GM18526 (cell line): ENCODE data around the gene CACNG3.

Experiments
- POLR2A ChIP-seq: IDR thresholded peaks from 3 replicates; pipeline ENCODE4 v1.6.1; 2011; ENCODE audit not compliant: insufficient read length; ENCODE audit errors: extremely low read depth

CACNG3 gene

DNA sequence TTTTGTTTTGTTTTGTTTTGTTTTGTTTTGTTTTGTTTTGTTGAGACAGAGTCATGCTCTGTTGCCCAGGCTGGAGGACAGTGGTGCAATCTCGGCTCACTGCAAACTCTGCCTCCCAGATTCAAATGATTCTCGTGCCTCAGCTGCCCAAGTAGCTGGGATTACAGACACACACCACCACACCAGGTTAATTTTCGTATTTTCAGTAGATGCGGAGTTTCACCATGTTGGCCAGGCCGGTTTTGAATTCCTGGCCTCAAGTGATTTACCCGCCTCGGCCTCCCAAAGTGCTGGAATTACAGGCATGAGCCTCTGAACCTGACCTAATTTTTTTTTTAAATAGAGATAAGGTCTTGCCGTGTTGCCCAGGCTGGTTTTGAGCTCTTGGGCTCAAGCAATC is 46.5 kb downstream of the CACNG3 start:
- TF ChIP-seq POLR2A: no peak

DNA sequence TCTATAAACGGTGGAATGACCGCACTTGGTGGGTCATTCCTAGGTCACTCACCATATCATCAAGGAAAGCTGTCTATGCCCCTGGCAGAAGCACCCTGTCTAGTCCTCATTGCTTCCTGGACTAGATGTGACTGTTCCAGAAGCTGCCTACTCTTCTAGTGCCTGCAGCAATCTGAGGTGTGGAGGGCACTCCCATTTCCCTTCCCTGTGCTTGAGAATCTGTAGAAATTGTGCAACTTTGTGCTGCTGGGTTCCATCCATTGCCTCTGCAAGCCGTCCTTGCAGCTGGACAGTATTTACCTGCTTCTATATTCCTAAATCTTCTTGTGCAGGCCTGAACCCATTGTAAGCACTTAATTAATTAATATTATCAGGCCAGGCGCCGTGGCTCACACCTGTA is 52.1 kb downstream of the CACNG3 start:
- no peak for TF ChIP-seq POLR2A

DNA sequence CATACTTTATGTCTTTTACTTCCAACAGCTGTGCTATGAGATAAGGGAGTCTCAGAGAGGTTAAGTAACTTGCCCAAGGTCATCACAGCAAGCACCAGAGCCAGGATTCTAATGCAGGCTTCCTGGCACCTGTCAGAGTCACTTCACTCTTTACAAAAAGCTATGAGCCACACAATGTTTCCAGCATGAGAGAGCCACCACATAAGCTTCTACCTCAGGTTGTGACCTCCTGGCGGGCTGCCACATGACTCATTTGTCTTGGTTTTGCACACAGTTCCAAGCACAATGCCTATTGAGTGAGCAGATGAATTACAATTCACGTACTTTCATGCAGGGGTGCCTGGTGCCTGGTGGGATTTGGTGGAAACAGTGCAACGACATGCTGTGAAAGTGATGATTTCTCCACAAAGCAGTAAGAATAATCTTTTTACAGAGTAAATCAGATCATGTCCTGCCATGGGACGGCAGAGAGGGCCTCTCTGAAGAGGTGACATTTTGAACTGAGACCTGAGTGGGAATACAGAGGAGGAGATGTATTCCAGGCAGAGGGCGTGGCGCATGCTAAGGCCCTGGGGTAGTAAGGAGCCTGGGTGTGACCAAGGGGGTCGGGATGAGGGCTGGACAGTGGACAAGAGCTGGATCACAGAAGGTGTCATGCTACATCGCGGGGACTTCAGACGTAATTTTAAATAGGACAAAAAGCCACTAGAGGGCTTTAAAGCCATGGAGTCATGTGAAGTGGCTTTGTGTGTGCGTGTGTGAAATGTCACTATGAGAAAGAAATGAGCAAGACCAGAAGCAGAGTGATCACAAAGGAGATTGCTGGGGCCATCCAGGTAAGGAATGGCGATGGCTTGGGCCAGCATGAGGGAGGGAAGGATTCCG is 53.4 kb downstream of the CACNG3 start:
- no peak for TF ChIP-seq POLR2A

DNA sequence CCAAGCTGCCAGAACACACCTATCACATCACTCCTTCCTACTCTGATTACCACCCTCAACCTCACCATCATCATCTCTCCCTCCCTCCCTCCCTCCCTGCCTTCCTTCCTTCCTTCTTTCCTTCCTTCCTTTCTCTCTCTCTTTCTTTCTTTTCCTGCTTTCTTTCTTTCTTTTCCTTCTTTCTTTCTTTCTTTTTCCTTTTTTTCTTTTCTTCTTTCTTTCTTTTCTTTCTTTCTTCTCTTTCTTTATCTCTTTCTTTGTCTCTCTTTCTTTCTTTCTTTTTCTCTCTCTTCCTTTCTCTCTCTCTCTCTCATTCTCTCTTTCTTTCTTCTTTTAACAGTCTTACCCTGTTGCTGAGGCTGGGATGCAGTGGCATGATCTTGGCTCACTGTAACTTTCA is 59.2 kb downstream of the CACNG3 start:
- TF ChIP-seq POLR2A: no peak

DNA sequence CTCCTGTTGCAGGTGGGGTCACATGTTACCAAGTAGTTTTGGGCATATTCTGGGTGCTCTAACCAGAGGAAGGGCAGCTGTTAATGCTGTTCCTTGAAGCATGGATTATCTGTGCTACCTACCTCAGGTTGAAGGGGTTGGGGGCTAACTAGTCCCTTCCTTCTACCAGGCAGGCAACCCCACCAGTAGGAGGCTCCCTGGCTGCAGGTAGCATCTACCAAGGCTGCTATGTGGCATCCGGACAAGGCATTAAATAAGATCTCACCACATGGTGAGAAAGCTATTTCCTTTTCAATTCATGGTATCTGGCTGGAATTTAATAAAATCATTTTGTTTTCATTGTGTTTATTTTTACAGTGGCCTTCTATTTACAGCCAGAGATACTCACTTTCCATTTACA is 62.5 kb downstream of the CACNG3 start:
- no peak for TF ChIP-seq POLR2A

DNA sequence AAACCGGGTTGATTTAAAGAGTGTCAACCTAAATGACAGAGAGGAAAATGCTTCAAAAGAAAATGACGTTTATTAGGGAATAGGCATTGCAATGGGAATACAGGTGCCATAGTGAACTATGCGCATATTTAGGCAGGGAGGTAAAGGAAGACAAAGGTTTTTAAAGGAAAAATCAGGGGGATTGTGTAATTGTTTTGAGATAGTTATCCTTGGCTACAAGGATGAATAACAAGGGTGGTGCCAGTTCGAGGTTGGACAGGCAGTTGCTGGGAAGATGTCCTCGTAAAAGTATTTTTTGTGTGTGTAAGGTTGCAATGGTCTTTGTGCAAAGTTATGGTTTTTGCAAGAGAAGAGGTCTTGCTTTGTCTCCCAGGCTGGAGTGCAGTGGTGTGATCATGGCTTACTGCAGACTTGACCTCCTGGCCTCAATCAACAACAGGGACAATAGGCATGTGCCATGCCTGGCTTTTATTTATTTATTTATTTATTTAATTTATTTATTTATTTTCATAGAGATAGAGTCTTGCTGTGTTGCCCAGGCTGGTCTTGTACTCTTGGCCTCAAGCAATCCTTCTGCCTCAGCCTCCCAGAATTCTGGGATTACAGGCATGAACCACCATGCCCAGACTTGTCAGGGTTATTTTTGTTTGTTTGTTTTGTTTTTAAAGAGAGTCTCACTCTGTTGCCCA is 63.1 kb downstream of the CACNG3 start:
- TF ChIP-seq POLR2A: no peak

DNA sequence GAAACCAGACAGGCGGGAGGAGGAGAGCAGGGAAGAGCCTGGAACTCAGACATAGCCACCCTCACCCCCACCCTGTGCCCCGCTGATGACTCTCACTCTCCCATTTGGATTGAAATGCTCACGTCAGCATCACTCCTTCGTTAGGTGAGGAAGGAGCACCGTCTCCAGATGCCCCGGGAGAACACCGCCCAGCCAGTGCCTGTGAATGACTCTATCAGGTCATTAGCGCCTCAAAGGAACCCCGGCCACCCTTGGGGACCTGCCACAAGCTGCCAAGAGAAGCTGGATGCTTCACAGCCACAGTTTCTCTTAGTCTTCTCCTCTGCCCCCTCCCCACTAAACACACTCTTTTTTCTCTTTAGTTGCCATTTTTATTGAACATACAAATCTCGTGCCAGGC is 66.0 kb downstream of the CACNG3 start:
- TF ChIP-seq POLR2A: no peak

DNA sequence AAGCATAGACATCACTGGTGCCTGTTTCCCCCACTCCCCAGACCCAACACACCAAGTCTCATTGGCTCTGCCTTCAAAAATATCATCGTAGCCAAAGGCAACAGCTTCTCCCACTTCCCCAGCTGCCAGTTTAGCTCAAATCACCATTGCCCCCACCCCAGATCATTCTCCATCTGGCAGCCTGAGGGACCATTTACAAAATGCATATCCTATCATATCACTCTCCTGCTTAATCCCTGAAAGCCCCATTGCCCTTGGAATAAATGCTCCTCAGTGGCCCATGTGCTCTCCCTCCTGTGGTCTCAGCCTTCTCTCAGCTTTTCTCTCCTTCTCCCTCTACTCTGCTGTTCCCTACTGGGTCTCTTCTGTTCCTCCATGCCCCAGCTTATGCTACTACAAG is 68.3 kb downstream of the CACNG3 start:
- TF ChIP-seq POLR2A: no peak

DNA sequence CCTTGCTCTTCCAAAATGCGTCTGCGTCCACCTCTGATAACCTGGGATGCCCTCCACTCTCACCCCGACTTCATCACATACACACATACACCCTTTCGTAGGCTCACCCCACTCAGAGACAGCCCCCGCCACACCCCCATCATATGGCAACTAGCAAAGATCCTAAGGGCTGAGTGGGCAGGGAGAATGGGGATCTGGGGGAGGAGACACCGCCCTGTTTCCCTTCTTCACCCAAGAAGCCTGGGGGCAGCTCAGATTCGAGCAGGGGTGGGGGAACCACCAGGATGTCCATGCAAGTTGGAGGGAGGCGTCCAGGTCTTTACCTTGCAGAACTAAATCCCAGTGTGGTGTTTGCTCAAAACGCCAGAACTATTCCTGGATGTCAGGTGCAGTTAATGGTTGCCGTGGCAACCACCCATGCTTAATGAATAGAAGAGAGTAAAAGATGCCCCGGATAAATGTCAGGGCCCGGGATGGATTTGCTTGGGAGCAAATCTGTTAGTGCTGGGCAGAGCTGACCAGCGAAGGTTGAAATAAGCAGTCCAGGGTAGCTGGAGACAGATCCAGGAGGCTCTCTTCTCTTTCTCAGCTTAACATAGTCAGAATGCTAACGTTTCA is 72.8 kb downstream of the CACNG3 start:
- no peak for TF ChIP-seq POLR2A

DNA sequence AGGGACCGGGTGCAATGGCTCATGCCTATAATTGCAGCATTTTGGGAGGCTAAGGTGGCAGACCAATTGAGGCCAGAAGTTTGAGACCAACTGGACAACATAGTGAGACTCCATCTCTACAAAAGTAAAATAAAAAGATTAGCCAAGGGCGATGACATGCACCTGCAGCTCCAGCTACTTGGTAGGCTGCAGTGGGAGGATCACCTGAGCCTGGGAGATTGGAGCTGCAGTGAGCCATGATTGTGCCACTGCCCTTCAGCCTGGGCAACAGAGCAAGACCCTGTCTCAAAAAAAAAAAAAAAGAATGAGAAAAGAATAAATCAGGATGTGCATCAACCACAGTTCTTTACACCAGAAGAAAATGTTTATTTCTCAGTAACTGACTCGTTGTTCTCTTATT is 76.0 kb downstream of the CACNG3 start:
- no peak for TF ChIP-seq POLR2A

DNA sequence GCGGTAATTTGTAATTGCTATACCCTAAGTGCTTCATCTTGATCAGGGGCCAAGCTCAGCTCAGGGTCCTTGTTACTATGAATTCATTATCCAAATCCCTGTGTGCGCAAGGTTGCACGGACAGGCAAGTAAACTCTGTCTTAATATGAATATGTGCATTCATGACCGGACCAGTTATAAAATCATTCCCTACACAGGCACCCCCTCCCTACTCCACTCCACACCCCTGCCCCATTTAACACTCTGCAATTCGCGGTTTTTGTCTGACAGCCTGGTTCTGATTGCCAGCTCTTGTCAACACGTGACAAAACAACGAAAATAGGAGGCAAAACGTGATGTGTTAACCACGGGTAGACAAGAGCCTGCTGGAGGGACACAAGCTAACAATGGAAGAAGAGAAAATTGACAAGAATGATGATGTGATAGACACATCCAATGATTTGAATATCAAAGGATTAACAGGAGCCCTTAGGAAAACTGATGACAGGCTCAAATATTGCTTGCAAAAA is 76.5 kb downstream of the CACNG3 start:
- TF ChIP-seq POLR2A: no peak

DNA sequence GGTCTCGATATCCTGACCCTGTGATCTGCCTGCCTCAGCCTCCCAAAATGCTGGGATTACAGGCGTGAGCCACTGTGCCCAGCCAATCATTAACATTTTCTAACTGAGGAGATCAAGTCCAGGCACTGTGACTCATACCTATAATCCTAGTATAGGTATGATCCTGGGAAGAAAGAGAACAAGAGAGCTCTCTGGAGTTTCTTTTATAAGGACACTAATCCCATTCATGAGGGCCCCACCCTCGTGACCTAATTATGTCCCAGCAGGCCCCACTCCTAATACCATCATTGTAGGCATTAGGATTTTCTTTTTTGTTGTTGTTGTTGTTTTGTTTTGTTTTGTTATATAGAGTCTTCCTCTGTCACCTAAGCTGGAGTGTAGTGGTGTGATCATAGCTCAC is 80.4 kb downstream of the CACNG3 start:
- no peak for TF ChIP-seq POLR2A

DNA sequence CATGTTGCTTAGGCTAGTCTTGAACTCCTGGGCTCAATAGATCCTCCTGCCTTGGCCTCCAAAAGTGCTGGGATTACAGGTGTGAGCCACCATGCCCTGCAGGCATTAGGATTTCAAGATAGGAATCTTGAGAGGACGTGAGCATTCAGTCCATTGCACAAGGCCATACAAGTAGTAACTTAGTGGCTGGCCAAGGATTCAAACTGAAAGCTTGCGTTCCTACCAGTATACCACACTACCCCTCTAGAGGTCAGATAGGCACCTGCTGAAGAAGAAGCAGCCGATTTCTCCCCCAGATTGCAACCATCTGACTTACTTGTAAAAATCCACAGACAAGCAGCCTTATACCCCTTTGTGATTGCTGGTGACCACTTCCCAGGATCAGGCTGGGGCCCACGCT is 80.9 kb downstream of the CACNG3 start:
- TF ChIP-seq POLR2A: no peak

DNA sequence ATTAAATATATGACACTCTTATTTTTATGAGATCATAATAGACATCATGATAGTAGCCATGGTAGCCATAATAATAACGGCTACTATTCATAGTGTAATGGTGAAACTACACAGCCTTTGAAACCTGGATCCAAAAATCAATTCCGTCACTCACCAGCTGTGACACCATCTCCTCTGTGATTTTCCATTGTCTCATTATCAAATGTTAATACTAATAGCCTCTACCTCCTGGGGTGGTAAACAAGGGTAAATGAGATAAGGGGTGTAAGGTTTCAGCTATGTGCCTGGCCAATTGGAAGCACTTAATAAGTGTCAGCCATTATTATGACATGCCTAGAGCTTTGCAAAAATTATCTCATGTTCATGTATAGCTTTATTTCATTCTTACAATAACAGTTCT is 88.6 kb downstream of the CACNG3 start:
- no peak for TF ChIP-seq POLR2A

DNA sequence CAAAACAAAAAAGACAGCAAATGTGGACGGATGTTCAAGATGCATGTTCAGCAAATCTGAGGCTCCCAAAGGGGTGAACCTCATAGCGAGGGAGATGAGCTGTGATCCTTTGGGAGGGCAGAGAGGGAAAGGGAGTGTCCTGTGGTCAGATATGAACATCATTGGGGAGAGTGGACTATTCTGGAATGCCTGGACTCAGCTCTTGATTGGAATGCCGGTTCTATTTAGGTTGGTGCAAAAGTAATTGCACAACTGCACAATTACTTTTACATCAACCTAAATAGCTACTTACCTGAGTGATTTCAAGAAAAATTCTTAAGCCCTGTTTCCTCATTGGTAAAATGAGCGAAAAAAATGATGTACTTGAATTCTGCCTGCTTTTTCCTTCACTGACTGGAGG is 89.6 kb downstream of the CACNG3 start:
- TF ChIP-seq POLR2A: no peak

DNA sequence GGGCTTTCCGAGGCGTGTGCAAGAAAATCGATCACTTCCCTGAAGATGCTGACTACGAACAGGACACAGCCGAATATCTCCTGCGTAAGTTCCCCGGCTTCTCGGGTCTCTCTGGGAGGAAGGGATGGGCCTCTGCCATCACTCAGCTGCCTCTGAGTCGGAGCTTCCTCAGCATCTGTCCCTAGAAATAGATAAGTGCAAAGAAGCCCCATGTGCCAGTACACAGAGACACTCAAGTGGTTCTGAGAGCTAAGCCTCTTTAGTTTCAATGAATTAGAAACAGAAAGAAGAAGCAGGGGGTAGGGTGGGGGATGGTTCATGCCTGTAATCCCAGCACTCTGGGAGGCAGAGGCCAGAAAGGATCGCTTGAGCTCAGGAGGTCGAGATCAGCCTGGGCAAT is 90.6 kb downstream of the CACNG3 start:
- TF ChIP-seq POLR2A: no peak
